ENCODE measurements around the gene STAT1. TPM values are rescaled to one million over a fixed set of nuclear protein-coding genes. Genes with fewer than 3 reads are reported as not detected.
A peak's percentile ranks its signal among the peaks of the same experiment; 100 is the strongest.

The STAT1 gene
- total RNA-seq = 100 to 1,000 TPM; 163 to 363 TPM

DNA sequence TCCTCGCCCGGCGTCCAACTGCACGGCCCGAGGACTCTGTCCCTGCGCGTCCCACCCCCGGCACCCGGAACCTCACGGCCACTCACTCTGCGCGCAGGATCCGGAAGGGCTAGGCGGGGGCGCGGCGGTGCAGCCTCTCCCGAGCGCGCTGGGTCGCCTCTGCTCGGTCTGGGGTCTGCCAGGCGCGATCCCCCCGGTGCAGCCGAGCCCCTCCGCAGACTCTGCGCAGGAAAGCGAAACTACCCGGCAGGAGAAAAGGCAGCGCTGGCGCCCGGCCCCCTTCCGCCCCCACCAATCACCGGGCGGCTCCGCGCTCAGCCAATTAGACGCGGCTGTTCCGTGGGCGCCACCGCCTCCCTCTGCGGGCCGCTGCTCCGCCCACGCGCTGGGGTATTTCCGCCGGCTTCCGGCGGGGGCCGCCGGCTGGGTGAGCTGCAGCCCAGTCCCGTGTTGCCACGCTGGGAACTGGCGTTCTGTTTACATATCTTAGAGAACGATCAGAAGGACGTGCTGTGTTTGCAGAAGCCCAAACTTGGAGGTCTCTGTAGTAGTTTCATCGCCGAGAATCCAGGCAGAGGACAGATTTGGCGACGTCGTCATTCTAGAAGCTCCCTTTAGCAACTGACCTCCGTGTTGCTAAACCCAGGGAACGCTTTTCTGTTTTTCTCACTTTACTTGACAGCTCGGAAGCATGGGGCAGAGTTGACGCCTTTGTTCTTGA lies at the start of gene STAT1:
TSS of gene STAT1 (minus strand) at position 240 of the 721 bp plus-strand sequence. CDS start 4,168 bp downstream, outside the sequence.
- Mint-ChIP-seq H3K27ac (no peak within 1 kb of the TSS), H3K4me3 (no peak within 1 kb of the TSS), H3K27me3 (no peaks in the 10 kb centered on the region), H3K4me1 (peaks cover 15% of the 10 kb centered on the region), H3K36me3 (ENCODE audit: low read depth) (no peaks in the 10 kb centered on the region), H3K9me3 (peaks cover 8% of the 10 kb centered on the region)
- peak; percentile 81 for ATAC-seq (replicated peaks)

DNA sequence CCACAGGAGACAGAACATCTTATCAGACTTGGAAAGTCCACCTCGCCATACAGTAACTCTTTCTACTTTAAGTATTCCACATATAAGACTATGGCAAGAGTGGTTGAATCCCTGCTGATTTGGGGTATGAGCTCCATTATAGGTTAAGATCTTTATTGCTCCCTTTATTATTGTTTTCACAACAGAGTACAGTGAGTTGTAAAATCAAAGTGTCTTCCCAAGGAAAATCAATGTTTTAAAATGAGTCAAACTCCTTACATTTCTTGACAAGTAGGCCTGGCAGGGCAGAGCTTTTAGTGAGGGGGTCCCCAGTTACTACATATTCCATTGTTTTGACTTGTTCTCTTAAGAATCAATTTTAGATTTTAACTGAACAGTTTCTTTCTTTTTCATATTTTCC lies 49.6 kb upstream of the STAT1 start:
- Mint-ChIP-seq H3K9me3 (no peaks in the 10 kb centered on the region), H3K36me3 (ENCODE audit: low read depth) (peaks cover 70% of the 10 kb centered on the region), H3K4me1 (peaks cover 56% of the 10 kb centered on the region)

DNA sequence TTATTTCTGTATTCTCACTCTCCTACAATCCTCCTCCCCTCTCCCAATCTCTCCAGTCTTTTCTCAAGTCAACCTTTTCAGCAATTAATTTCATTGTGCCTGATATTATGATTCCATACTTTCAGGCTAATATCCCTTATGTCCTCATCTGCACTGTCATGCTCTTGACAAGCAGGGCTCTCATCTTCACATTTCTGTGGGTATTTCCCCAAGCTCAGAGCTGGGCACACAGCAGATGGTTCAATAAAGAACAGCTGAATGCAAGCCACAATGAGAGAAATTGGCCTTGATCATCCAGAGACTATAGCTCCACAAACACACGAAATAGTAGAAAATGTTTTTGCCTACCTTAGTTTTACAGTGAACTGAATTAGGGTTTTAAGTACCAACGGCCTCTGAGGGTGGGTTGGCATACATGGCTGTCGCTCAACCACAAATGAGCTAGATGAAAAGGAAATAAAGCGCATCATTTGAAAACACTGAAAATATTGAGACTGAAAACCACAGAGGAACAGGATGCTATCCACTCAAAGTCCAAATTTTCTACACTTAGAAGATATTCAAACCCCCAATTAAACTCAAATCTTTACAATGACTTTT lies 47.5 kb upstream of the STAT1 start:
- Mint-ChIP-seq H3K9me3 (no peaks in the 10 kb centered on the region), H3K4me3 (peak overlapping the region; percentile 64), H3K27me3 (no peaks in the 10 kb centered on the region), H3K4me1 (peaks cover 49% of the 10 kb centered on the region), H3K27ac (peak overlapping the region; percentile 79), H3K36me3 (ENCODE audit: low read depth) (peaks cover 80% of the 10 kb centered on the region)
- ATAC-seq (replicated peaks) = peak; percentile 39

More for the DNA sequence above, 49.6 kb upstream of the STAT1 start:
- Mint-ChIP-seq H3K27ac (peak overlapping the region; percentile 8), H3K4me3 (peak overlapping the region; percentile 92), H3K27me3 (no peaks in the 10 kb centered on the region)
- no peak for ATAC-seq (replicated peaks)

DNA sequence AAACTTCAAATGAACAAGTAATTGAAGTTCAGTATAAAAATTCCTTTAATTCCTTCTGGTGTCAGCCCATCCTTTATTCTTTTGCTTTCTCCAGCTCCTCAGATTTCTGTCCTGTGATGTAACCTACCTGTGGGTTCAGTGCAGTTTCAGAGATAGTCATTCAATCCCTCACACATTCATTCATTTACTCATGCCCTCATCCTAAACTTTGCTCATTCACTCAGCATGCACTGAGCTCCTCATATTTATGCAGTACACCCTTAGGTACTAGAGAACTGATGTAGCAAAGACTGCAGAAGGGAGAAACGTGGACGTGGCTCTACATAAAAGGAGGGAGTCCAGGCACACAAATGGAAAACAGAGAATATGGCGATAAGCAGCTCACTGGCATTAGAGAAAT lies 45.3 kb upstream of the STAT1 start:
- no peaks in the 10 kb centered on the region for H3K27me3 Mint-ChIP-seq
- H3K27ac Mint-ChIP-seq = peak overlapping the region; percentile 0
- H3K4me1 Mint-ChIP-seq = peaks cover 52% of the 10 kb centered on the region
- peak overlapping the region; percentile 10 for H3K4me3 Mint-ChIP-seq
- H3K9me3 Mint-ChIP-seq = no peaks in the 10 kb centered on the region
- ATAC-seq (replicated peaks) = peak; percentile 97
- peaks cover 65% of the 10 kb centered on the region for H3K36me3 Mint-ChIP-seq (ENCODE audit: low read depth)

- Mint-ChIP-seq H3K27me3 (no peaks in the 10 kb centered on the region), H3K27ac (no peak overlapping the region), H3K4me3 (peak overlapping the region; percentile 14), H3K36me3 (ENCODE audit: low read depth) (peaks cover 34% of the 10 kb centered on the region), H3K9me3 (no peaks in the 10 kb centered on the region), H3K4me1 (peaks cover 36% of the 10 kb centered on the region)
- ATAC-seq (replicated peaks) = peak; percentile 59
Observed at GRCh38 chr2:191056228-191056627, 42.3 kb upstream of the STAT1 start.

DNA sequence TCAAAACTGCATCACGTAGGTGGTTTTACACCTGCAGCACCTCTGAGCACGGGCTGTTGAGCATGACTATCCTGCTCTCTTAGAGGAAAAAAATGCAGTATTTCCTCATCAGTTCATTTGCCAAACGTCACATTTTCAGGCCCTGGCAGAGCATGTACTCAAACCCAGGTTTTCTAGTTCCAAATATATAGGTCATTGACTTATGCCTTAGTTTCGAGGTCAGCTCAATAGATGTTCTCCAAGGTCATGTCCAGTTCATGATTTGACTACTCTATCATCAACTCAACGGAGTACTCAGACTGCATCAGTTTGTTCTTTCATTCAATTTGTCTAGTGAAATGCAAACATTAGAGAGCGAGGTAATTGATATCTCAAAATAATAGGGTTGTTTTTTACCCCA lies 39.3 kb upstream of the STAT1 start:
- Mint-ChIP-seq H3K27ac (no peak overlapping the region), H3K36me3 (ENCODE audit: low read depth) (peaks cover 12% of the 10 kb centered on the region), H3K4me3 (no peak overlapping the region), H3K9me3 (no peaks in the 10 kb centered on the region), H3K27me3 (no peaks in the 10 kb centered on the region), H3K4me1 (peaks cover 19% of the 10 kb centered on the region)
- ATAC-seq (replicated peaks) = no peak

DNA sequence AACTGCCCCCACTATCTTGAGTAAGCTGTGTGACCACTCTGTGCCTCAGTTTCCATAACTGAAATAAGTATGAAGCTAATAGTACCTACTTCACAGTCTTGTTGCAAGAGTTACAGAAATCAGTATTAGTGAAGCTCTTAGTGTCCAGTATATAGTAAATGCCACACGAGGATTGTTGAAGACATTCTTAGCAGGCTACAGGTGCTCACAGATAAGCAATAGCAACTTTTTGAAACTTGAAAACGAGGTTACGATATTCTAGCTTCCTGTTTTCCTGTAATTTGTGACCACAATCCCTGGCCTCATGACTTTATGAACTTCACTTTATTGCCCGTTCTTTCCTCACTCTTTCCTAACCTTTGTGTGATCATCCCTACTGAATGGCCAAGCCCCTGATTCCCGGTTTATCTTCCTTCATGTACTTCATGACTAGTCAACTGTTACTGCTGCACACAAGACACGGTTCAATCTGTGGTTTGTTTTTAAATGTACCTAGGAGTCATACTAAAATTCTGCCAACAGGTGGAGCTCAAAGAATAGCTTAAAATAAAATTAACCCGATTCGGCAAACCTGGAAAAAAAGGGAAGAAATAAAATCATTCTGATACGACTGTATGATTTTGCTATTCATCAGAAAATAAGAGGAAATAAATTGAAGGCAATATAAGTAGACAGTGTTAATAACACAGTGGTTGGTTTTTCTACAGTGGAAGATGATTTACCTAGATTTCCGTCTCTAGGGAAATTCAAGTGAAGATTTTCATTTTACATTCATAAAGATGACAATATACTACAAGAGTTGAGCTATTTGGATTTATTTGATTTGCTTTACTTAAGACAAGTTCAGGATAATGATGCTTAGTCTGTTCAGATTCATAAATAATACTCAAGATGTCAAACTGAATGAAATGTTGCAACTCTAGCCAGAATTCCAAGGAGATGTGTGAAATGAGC lies 38.1 kb upstream of the STAT1 start:
- peaks cover 17% of the 10 kb centered on the region for H3K4me1 Mint-ChIP-seq

DNA sequence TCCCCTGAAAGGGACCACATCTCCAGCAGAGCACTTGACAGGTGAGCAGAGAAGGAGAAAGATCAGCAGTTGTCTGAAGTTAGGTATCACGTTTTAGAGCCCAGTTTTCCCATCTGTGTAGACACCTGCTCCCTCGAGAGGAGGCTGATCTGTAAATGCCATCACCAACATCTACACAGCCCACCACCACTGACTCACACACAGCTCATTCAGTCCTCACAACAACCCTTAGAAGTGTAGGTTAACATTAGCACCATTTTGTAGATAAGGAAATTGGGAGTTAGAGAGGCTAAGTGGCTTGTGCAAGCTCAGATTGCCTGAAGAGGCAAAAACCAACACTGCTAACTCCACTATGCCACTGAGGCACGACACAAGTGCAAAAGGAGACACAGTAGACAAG lies 37.2 kb upstream of the STAT1 start:
- no peaks in the 10 kb centered on the region for H3K27me3 Mint-ChIP-seq
- no peak overlapping the region for H3K27ac Mint-ChIP-seq
- H3K4me3 Mint-ChIP-seq = no peak overlapping the region
- H3K9me3 Mint-ChIP-seq = no peaks in the 10 kb centered on the region
- peaks cover 10% of the 10 kb centered on the region for H3K4me1 Mint-ChIP-seq
- H3K36me3 Mint-ChIP-seq (ENCODE audit: low read depth) = peaks cover 5% of the 10 kb centered on the region
- ATAC-seq (replicated peaks) = peak; percentile 76

More for the DNA sequence above, 38.1 kb upstream of the STAT1 start:
- Mint-ChIP-seq H3K4me3 (no peak overlapping the region), H3K27me3 (no peaks in the 10 kb centered on the region), H3K27ac (no peak overlapping the region), H3K9me3 (no peaks in the 10 kb centered on the region), H3K36me3 (ENCODE audit: low read depth) (peaks cover 7% of the 10 kb centered on the region)
- ATAC-seq (replicated peaks) = peak; percentile 58

GRCh38 chr2:191050640-191050987 lies 36.6 kb upstream of the STAT1 start:
- H3K4me1 Mint-ChIP-seq = peaks cover 8% of the 10 kb centered on the region
- H3K27ac Mint-ChIP-seq = no peak overlapping the region
- no peak for ATAC-seq (replicated peaks)
- peaks cover 5% of the 10 kb centered on the region for H3K36me3 Mint-ChIP-seq (ENCODE audit: low read depth)
- no peak overlapping the region for H3K4me3 Mint-ChIP-seq
- H3K27me3 Mint-ChIP-seq = no peaks in the 10 kb centered on the region
- H3K9me3 Mint-ChIP-seq = no peaks in the 10 kb centered on the region

DNA sequence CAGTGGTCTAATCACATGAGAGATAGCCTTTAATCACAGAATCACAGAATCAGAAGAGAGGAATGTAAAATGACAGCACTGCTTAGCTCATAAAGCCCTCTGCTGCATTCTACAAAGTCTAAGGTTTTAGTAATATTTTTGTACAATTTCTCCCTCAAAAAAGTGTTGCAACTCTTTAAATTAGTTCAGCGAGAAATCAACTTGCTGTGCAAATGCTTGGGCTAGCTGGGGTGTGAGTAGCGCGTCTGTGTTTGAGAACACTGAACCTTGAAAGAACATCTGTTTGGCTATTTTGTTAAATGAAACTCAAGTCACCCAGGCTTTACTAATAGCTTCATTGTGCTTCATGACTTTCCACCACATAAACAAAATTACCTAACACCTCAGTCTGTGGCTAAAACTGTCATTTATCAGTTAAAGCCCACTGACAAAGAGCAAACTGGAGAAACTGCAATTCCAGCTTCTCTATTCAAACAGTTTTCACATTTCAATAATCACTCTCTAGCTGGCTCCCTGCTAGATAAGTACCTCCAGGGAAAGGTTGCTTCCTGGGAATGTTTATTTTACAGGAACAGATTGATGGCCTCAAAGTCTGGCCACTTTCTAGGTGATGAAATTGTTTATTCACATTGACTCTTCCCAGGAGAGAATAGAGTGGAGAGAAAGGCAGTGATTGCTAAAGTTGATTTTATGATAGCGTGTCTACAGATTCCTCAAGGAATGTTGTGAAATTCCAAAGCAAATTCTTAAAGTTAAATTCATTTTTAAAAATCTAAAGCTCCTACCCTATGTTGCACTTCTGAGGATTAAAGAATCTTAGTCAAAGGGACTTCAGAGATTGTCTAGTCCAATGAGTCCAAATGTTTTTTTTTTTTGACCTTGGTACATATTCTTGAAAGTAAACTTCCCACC lies 36.0 kb upstream of the STAT1 start:
- H3K9me3 Mint-ChIP-seq = no peaks in the 10 kb centered on the region
- no peak overlapping the region for H3K4me3 Mint-ChIP-seq
- no peak for ATAC-seq (replicated peaks)
- H3K36me3 Mint-ChIP-seq (ENCODE audit: low read depth) = peaks cover 5% of the 10 kb centered on the region
- peaks cover 8% of the 10 kb centered on the region for H3K4me1 Mint-ChIP-seq
- H3K27me3 Mint-ChIP-seq = no peaks in the 10 kb centered on the region
- no peak overlapping the region for H3K27ac Mint-ChIP-seq

- no peak overlapping the region for H3K4me3 Mint-ChIP-seq
- H3K36me3 Mint-ChIP-seq (ENCODE audit: low read depth) = peaks cover 10% of the 10 kb centered on the region
- no peaks in the 10 kb centered on the region for H3K27me3 Mint-ChIP-seq
- H3K9me3 Mint-ChIP-seq = peaks cover 5% of the 10 kb centered on the region
- ATAC-seq (replicated peaks) = no peak
- no peak overlapping the region for H3K27ac Mint-ChIP-seq
- peaks cover 9% of the 10 kb centered on the region for H3K4me1 Mint-ChIP-seq
Observed at GRCh38 chr2:191048073-191048472, 34.1 kb upstream of the STAT1 start.

DNA sequence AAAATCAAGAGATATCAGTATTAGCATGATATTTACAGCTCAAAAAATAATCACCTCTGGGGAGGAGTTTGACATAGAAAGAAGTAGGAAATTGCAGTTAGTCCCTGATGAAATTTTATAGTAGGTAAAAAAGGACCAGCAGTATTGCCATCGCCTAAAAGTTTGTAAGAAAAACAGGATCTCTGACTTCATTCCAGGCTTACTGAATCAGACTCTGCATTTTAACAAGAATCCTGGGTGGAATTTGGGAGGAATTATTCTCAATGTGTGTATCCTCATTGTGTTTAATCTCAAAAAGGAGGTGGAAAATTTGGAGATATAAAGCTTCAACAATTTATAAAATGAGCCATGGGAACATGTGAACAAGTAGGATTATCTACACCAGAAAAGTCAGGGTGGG lies 31.2 kb upstream of the STAT1 start:
- H3K36me3 Mint-ChIP-seq (ENCODE audit: low read depth) = peaks cover 24% of the 10 kb centered on the region
- no peak overlapping the region for H3K27ac Mint-ChIP-seq
- ATAC-seq (replicated peaks) = no peak
- H3K4me1 Mint-ChIP-seq = peaks cover 20% of the 10 kb centered on the region
- H3K9me3 Mint-ChIP-seq = peaks cover 5% of the 10 kb centered on the region
- no peaks in the 10 kb centered on the region for H3K27me3 Mint-ChIP-seq
- no peak overlapping the region for H3K4me3 Mint-ChIP-seq

DNA sequence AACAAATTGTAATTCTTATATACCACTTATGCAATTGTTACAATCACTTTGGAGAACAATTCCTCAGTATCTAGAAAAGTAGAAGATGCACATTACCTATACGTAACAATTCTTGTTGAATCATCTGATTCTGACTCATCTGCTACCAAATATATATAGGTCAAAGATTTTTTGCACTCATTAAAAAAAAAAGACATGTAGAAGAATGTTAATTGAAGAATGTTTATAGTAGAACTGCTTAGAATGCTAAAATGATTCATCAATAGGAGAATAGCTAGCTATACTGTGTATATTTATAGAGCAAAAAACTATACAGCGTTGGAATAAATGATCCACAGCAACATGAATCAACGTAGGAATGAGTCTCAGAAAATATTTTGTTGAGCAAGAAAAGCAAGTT lies 29.5 kb upstream of the STAT1 start:
- Mint-ChIP-seq H3K4me3 (no peak overlapping the region), H3K36me3 (ENCODE audit: low read depth) (peaks cover 36% of the 10 kb centered on the region), H3K9me3 (peaks cover 5% of the 10 kb centered on the region), H3K4me1 (peaks cover 28% of the 10 kb centered on the region), H3K27me3 (no peaks in the 10 kb centered on the region), H3K27ac (no peak overlapping the region)
- ATAC-seq (replicated peaks) = peak; percentile 25

All from activated T-helper 17 cell treated with anti-CD3 and anti-CD28 coated beads, Interleukin-2, amount 50 U/mL, for 72 hours (primary cell).